Upper lobe of left lung (tissue), 6 donors: ENCODE results near the gene PTPRK. TPM values are rescaled to one million over a fixed set of nuclear protein-coding genes. Genes with fewer than 3 reads are reported as not detected.

Source experiments
- ATAC-seq, 2 donors: fragments of 200-7000 bp; cut with Tn5 transposase; one replicate each; pipeline ENCODE4 v1.9.1; 2022; ENCODE audit warnings: mild to moderate bottlenecking in 2 of 2, moderate library complexity in 2 of 2; ENCODE audit not compliant: low FRiP score in 2 of 2
- DNase-seq, 2 donors: peaks; one replicate each; pipeline ENCODE4 v3.0.0-alpha.2; 2019 to 2020
- H3K27ac ChIP-seq, 4 donors: fragments of 200-600 bp; sonication (generic); one replicate each; pipeline ENCODE4 v1.5.1; 2016 to 2019
- H3K27me3 ChIP-seq, 4 donors: fragments of 200-600 bp; sonication (generic); one replicate each; pipeline ENCODE4 v1.5.1; 2017 to 2019
- H3K36me3 ChIP-seq, 4 donors: fragments of 200-600 bp; sonication (generic); one replicate each; pipeline ENCODE4 v1.5.1; 2016 to 2019
- H3K4me1 ChIP-seq, 4 donors: fragments of 200-600 bp; sonication (generic); one replicate each; pipeline ENCODE4 v1.5.1; 2018 to 2019
- H3K4me3 ChIP-seq, 4 donors: fragments of 200-600 bp; sonication (generic); one replicate each; pipeline ENCODE4 v1.5.1; 2017 to 2019; ENCODE audit warnings: mild to moderate bottlenecking in 2 of 4, moderate library complexity in 1 of 4
- H3K9me3 ChIP-seq, 4 donors: fragments of 200-600 bp; sonication (generic); one replicate each; pipeline ENCODE4 v1.5.1; 2018 to 2019
- EP300 ChIP-seq, 4 donors: sonication (generic); formaldehyde crosslinking; IDR thresholded peaks; one replicate each; pipeline ENCODE4 v1.5.1; 2017; ENCODE audit warnings: antibody characterized with exemption in 4 of 4, control low read depth in 2 of 4
- POLR2A ChIP-seq, 4 donors: fragments of 450-650 bp; IDR thresholded peaks; one replicate each; pipeline ENCODE4 v1.5.1; 2016 to 2017; ENCODE audit warnings: antibody characterized with exemption in 4 of 4, mild to moderate bottlenecking in 2 of 4
- POLR2AphosphoS5 ChIP-seq, 2 donors: sonication (generic); formaldehyde crosslinking; IDR thresholded peaks; one replicate each; pipeline ENCODE4 v1.5.1; 2017; ENCODE audit warnings: antibody characterized with exemption in 2 of 2
- whole genome bisulfite sequencing, 2 donors: methylation state at CpG; one replicate each; pipeline ENCODE4 v1.1.5; 2017 to 2018; 5-methylcytosine and 5-hydroxymethylcytosine counted together
- total RNA-seq, 6 donors: library from RNA; depleted of rRNA in 4 of 6; stranded (reverse); fragments of >200 nt in 4 of 6; gene quantifications; one replicate each; pipeline versions ENCODE4 v1.1.0 to v1.2.1, GENCODE V29; 2016 to 2021
- TF ChIP-seq, protein P1 (sequence below), 6 experiments: fragments of 450-650 bp in 4 of 6; fragments of 200-600 bp in 2 of 6; sonication (generic) in 2 of 6; IDR thresholded peaks; one replicate each; pipeline ENCODE4 v1.5.1; 2016 to 2019; ENCODE audit warnings: antibody characterized with exemption in 6 of 6
- donor health status: DM: no; HTN: no; CAD: no; lungs with moderate emphysema.
- donor health status: DM: no; HTN: yes; CAD: no; lungs with severe emphysema.

PTPRK gene
- total RNA-seq, 6 donors from 2014 or later: 42.7 to 97.4 (median 65.2) TPM

DNA sequence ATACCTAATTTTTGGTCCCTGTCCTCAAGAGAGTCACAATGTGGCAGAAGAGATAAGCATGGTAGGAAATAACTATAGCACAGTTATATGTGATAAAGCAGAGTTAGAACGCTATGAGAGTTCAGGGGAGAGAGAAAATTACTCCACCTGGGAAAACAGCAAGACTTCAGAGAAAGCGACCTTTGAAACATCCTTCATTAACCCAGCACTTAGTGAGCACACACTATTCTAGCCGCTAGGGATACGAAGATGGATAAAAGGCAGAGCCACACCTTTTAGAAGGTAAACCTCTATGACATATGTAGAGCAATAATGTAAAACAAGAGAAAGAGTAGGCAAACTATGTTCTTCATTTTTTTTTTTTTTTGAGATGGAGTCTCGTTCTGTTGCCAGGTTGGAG lies 264.3 kb downstream of the PTPRK start:
- TF ChIP-seq POLR2A (IDR thresholded peaks at IDR 0.05) (no peak), EP300 (IDR thresholded peaks at IDR 0.05) (no peak), POLR2AphosphoS5 (IDR thresholded peaks at IDR 0.05) (no peak)
- TF ChIP-seq, protein P1, sequence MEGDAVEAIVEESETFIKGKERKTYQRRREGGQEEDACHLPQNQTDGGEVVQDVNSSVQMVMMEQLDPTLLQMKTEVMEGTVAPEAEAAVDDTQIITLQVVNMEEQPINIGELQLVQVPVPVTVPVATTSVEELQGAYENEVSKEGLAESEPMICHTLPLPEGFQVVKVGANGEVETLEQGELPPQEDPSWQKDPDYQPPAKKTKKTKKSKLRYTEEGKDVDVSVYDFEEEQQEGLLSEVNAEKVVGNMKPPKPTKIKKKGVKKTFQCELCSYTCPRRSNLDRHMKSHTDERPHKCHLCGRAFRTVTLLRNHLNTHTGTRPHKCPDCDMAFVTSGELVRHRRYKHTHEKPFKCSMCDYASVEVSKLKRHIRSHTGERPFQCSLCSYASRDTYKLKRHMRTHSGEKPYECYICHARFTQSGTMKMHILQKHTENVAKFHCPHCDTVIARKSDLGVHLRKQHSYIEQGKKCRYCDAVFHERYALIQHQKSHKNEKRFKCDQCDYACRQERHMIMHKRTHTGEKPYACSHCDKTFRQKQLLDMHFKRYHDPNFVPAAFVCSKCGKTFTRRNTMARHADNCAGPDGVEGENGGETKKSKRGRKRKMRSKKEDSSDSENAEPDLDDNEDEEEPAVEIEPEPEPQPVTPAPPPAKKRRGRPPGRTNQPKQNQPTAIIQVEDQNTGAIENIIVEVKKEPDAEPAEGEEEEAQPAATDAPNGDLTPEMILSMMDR (IDR thresholded peaks at IDR 0.05): no peak
- no peak overlapping the region for H3K4me3 ChIP-seq
- ATAC-seq: no peak
- H3K27ac ChIP-seq: no peak overlapping the region
- H3K9me3 ChIP-seq: no peaks in the 10 kb centered on the region
- H3K27me3 ChIP-seq: no peaks in the 10 kb centered on the region
- 94 to 96% methylated on average over 5 of the region's 5 CpGs for WGBS, 2 donors
- H3K36me3 ChIP-seq: no peaks in the 10 kb centered on the region
- no peak for DNase-seq
- H3K4me1 ChIP-seq: peaks cover 0 to 9% (median 3%) of the 10 kb centered on the region in 4 donors

DNA sequence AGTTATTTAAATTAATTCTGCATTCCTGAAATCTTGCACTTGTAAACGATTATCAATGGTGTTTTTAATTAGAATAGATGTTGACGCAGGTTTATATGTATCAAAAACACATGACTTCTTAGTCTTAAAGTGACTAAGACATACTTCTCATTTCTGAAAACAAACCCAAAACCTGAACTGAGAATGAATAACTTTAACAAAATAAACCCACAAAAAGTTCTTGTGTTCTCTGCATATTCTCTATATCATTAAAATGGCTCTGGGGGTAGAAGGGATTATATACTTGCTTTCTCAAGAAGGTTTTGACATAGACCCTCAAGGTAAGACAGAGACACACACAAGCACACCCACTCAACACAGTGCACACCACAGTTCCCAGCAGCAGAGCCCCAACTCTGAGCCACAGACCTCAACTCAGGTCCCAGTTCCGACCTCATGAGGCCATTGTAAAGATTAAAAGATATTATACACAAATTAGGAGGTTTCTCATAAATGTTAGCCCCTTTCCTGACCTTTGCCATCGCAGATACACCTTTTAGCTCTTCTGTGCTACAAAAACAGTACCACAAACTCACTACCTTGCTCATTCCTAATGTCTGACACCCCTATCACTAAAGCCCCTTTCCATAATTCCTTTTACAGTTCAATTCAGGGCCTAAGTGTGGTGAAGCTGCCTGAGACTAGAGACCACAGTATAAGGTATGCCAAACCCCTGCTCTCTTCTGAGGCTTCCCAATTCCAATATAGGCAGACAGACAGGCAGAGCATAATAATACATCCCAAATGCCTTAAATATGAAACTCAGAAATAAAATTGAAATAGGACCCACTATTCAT lies 267.8 kb downstream of the PTPRK start:
- Histone ChIP-seq H3K9me3 (no peaks in the 10 kb centered on the region), H3K27ac (no peak overlapping the region), H3K4me3 (no peak overlapping the region), H3K4me1 (no peaks in the 10 kb centered on the region), H3K36me3 (no peaks in the 10 kb centered on the region), H3K27me3 (no peaks in the 10 kb centered on the region)
- no peak for ATAC-seq
- no peak for DNase-seq
- 91 to 92% methylated on average over 4 of the region's 4 CpGs for WGBS, 2 donors
- TF ChIP-seq POLR2A (IDR thresholded peaks at IDR 0.05): no peak
- no peak for TF ChIP-seq EP300 (IDR thresholded peaks at IDR 0.05)
- TF ChIP-seq POLR2AphosphoS5 (IDR thresholded peaks at IDR 0.05): no peak
- TF ChIP-seq, protein P1 (IDR thresholded peaks at IDR 0.05): no peak

GRCh38 chr6:128251445-128252340 lies 268.7 kb downstream of the PTPRK start:
- no peak for ATAC-seq
- no peak for TF ChIP-seq POLR2A (IDR thresholded peaks at IDR 0.05)
- no peak for TF ChIP-seq EP300 (IDR thresholded peaks at IDR 0.05)
- no peak for TF ChIP-seq POLR2AphosphoS5 (IDR thresholded peaks at IDR 0.05)
- TF ChIP-seq, protein P1 (IDR thresholded peaks at IDR 0.05): no peak

DNA sequence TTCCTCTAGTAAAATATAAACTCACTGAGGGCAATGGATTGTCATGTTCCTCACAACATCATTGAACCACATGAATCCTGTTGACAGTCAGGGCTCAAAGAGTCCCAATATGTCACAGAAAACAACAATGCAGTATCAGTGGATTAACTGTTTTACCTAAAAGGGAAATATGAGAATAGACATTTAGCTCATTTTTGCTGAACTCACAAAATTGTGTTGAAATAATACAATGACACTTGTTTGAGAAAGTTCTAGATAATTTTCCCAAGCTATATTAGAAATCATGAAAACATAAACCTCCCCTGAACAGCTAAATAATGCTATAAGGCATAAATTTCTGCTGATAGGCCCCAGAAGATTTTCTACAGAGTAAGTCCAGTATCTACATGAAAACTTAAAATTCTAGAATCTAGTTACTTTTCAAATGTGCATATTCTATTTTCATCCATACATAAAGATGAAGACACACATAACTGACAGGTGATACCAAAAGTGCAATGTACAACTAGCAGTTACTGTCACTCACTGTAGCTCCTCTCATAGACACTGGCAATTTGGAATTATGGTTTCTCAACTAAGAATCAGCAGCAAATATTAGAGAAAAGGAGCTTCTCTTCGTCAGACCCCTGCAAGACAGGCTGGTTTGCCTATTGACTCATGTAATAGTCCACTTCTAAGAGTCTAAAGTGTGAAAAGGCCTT lies 269.9 kb downstream of the PTPRK start:
- DNase-seq (no peak), ATAC-seq (no peak)
- no peaks in the 10 kb centered on the region for H3K9me3 ChIP-seq
- WGBS, 2 donors: 95% methylated on average over 1 of the region's 1 CpG
- H3K27me3 ChIP-seq: no peaks in the 10 kb centered on the region
- H3K27ac ChIP-seq: no peak overlapping the region
- H3K4me3 ChIP-seq: no peak overlapping the region
- no peaks in the 10 kb centered on the region for H3K4me1 ChIP-seq
- H3K36me3 ChIP-seq: no peaks in the 10 kb centered on the region
- TF ChIP-seq EP300 (IDR thresholded peaks at IDR 0.05) (no peak), POLR2A (IDR thresholded peaks at IDR 0.05) (no peak), POLR2AphosphoS5 (IDR thresholded peaks at IDR 0.05) (no peak)
- TF ChIP-seq, protein P1 (IDR thresholded peaks at IDR 0.05): no peak

More at GRCh38 chr6:128251445-128252340, 268.7 kb downstream of the PTPRK start:
- Histone ChIP-seq H3K27me3 (no peaks in the 10 kb centered on the region), H3K27ac (no peak overlapping the region), H3K4me1 (no peaks in the 10 kb centered on the region), H3K9me3 (no peaks in the 10 kb centered on the region), H3K36me3 (no peaks in the 10 kb centered on the region), H3K4me3 (no peak overlapping the region)
- WGBS, 2 donors: 78 to 99% methylated on average over 4 of the region's 4 CpGs
- DNase-seq: no peak
